SK-N-SH (cell line): ENCODE results near the gene BSCL2. TPM values are rescaled to one million over a fixed set of nuclear protein-coding genes. Genes with fewer than 3 reads are reported as not detected.

Source experiments
- CTCF ChIA-PET: fragments of 300-600, 350-600 bp; formaldehyde crosslinking; extraction: SDS; loops from one replicate; lab custom pipeline; 2021; lab: Yijun Ruan, JAX
- POLR2A ChIA-PET: fragments of 350-600 bp; sonication (Branson Sonifier 250); formaldehyde crosslinking; extraction: SDS; loops from one replicate; lab custom pipeline; 2020; ENCODE audit warnings: antibody characterized with exemption, inconsistent platforms; lab: Yijun Ruan, JAX
- DNase-seq: peaks from one replicate; pipeline ENCODE4 v3.0.0; 2012
- H2AFZ ChIP-seq: fragments of 200-600 bp; sonication (generic); 2 replicates; pipeline ENCODE4 v1.8.1; 2016; ENCODE audit warnings: antibody characterized with exemption, mild to moderate bottlenecking, low read depth
- H3F3A ChIP-seq: fragments of 200-600 bp; sonication (generic); replicated peaks from 2 replicates; pipeline ENCODE3; 2016; ENCODE audit warnings: antibody characterized with exemption, mild to moderate bottlenecking; ENCODE audit not compliant: insufficient read depth
- H3K27ac ChIP-seq, 2 experiments: fragments of 200-500 bp in 1 of 2; fragments of 200-600 bp in 1 of 2; sonication (Bioruptor generic) in 1 of 2; sonication (generic), shearing (Covaris generic) in 1 of 2; 2 replicates each; pipeline versions ENCODE4 v1.5.1 to v1.6.1; 2014 to 2016; ENCODE audit warnings: low read depth in 2 of 2, inconsistent platforms in 1 of 2, low read length in 1 of 2, mild to moderate bottlenecking in 1 of 2, mixed read lengths in 1 of 2
- H3K27me3 ChIP-seq: fragments of 200-600 bp; sonication (generic), shearing (Covaris generic); 2 replicates; pipeline ENCODE4 v1.6.1; 2016; ENCODE audit warnings: mixed run types; ENCODE audit not compliant: insufficient read depth
- H3K36me3 ChIP-seq, 2 experiments: fragments of 200-500 bp in 1 of 2; fragments of 200-600 bp in 1 of 2; sonication (Bioruptor generic) in 1 of 2; sonication (generic) in 1 of 2; replicated peaks in 1 of 2; 2 replicates each; pipeline versions ENCODE3 to v1.5.1; 2014 to 2016; ENCODE audit warnings: low read length in 1 of 2, mild to moderate bottlenecking in 1 of 2; ENCODE audit not compliant: insufficient read depth in 2 of 2, control insufficient read depth in 1 of 2
- H3K4me1 ChIP-seq, 2 experiments: fragments of 200-500 bp in 1 of 2; fragments of 200-600 bp in 1 of 2; sonication (Bioruptor generic) in 1 of 2; sonication (generic), shearing (Covaris generic) in 1 of 2; 2 replicates each; pipeline versions ENCODE4 v1.5.1 to v1.6.1; 2014 to 2016; ENCODE audit warnings: low read depth in 1 of 2, low read length in 1 of 2, mixed run types in 1 of 2; ENCODE audit not compliant: insufficient read depth in 2 of 2, control insufficient read depth in 1 of 2
- H3K4me2 ChIP-seq: fragments of 200-600 bp; sonication (generic), shearing (Covaris generic); 2 replicates; pipeline ENCODE4 v1.6.1; 2017; ENCODE audit warnings: mixed run types
- H3K4me3 ChIP-seq, 2 experiments: fragments of 200-500 bp in 1 of 2; fragments of 200-600 bp in 1 of 2; sonication (Bioruptor generic) in 1 of 2; sonication (generic), shearing (Covaris generic) in 1 of 2; 2 replicates each; pipeline versions ENCODE4 v1.5.1 to v1.8.1; 2014 to 2016; ENCODE audit warnings: low read depth in 2 of 2, inconsistent platforms in 1 of 2, low read length in 1 of 2, mild to moderate bottlenecking in 1 of 2, mixed read lengths in 1 of 2, moderate library complexity in 1 of 2
- H3K79me2 ChIP-seq: fragments of 200-600 bp; sonication (generic); 2 replicates; pipeline ENCODE4 v1.8.1; 2017; ENCODE audit warnings: mild to moderate bottlenecking; ENCODE audit not compliant: insufficient read depth
- H3K9ac ChIP-seq: fragments of 200-600 bp; sonication (generic); 2 replicates; pipeline ENCODE4 v1.6.1; 2017; ENCODE audit warnings: mixed run types
- H3K9me2 ChIP-seq: fragments of 200-600 bp; sonication (generic); 2 replicates; pipeline ENCODE4 v1.6.1; 2017; ENCODE audit warnings: mixed run types
- H3K9me3 ChIP-seq: fragments of 200-600 bp; sonication (generic); 2 replicates; pipeline ENCODE4 v1.6.1; 2017; ENCODE audit warnings: mixed run types, mild to moderate bottlenecking, moderate library complexity
- H4K20me1 ChIP-seq: fragments of 200-600 bp; sonication (generic); 2 replicates; pipeline ENCODE4 v1.6.1; 2017; ENCODE audit warnings: mild to moderate bottlenecking, mixed run types; ENCODE audit not compliant: insufficient read depth
- EP300 ChIP-seq, 2 experiments: IDR thresholded peaks; 2 replicates each; pipeline versions ENCODE4 v1.4.0 to v1.6.1; 2012; ENCODE audit warnings: borderline replicate concordance in 1 of 2, low read depth in 1 of 2, low read length in 1 of 2
- FOSL2 ChIP-seq: IDR thresholded peaks from 2 replicates; pipeline ENCODE4 v1.4.0; 2012; ENCODE audit warnings: low read depth, mild to moderate bottlenecking, moderate library complexity, borderline replicate concordance
- FOXJ3 ChIP-seq: sonication (generic); formaldehyde crosslinking; IDR thresholded peaks from 2 replicates; pipeline ENCODE4 v1.5.1; 2020; ENCODE audit warnings: mild to moderate bottlenecking, missing genetic modification reagents
- IRF3 ChIP-seq: fragments of 150-350 bp; IDR thresholded peaks from 2 replicates; pipeline ENCODE4 v1.6.1; 2016; ENCODE audit warnings: mild to moderate bottlenecking, low read depth, low read length
- MEF2A ChIP-seq: IDR thresholded peaks from 2 replicates; pipeline ENCODE4 v1.4.0; 2012; ENCODE audit warnings: low read depth, borderline replicate concordance
- MXI1 ChIP-seq: IDR thresholded peaks from 2 replicates; pipeline ENCODE4 v1.6.1; 2012; ENCODE audit warnings: mild to moderate bottlenecking, low read depth, low read length, improper control_type of control experiment
- NFIC ChIP-seq: IDR thresholded peaks from 2 replicates; pipeline ENCODE4 v1.4.0; 2012; ENCODE audit warnings: borderline replicate concordance
- NRF1 ChIP-seq: IDR thresholded peaks from 2 replicates; pipeline ENCODE4 v1.6.1; 2012; ENCODE audit warnings: low read depth, mild to moderate bottlenecking, low read length
- POLR2AphosphoS5 ChIP-seq: IDR thresholded peaks from 2 replicates; pipeline ENCODE4 v1.6.1; 2012; ENCODE audit warnings: low read depth, low read length
- RCOR1 ChIP-seq: fragments of 150-350 bp; IDR thresholded peaks from 2 replicates; pipeline ENCODE4 v1.6.1; 2017; ENCODE audit warnings: antibody characterized with exemption, low read length
- RFX5 ChIP-seq: IDR thresholded peaks from 2 replicates; pipeline ENCODE4 v1.6.1; 2012; ENCODE audit warnings: mild to moderate bottlenecking, improper control_type of control experiment, low read length
- SIN3A ChIP-seq: IDR thresholded peaks from 2 replicates; pipeline ENCODE4 v1.6.1; 2012; ENCODE audit warnings: low read depth, mild to moderate bottlenecking, low read length, moderate library complexity, borderline replicate concordance
- TAF1 ChIP-seq: IDR thresholded peaks from 2 replicates; pipeline ENCODE4 v1.6.1; 2012; ENCODE audit warnings: low read depth, mild to moderate bottlenecking, low read length, moderate library complexity, borderline replicate concordance
- TEAD4 ChIP-seq: IDR thresholded peaks from 2 replicates; pipeline ENCODE4 v1.4.0; 2012; ENCODE audit warnings: mild to moderate bottlenecking, borderline replicate concordance; ENCODE audit not compliant: insufficient read depth
- USF2 ChIP-seq: fragments of 150-350 bp; IDR thresholded peaks from 2 replicates; pipeline ENCODE4 v1.6.1; 2017; ENCODE audit warnings: antibody characterized with exemption, low read length, low read depth, borderline replicate concordance
- ZBTB33 ChIP-seq: IDR thresholded peaks from 2 replicates; pipeline ENCODE4 v1.4.0; 2012; ENCODE audit warnings: low read depth, borderline replicate concordance
- WGBS: methylation state at CpG from one replicate; pipeline ENCODE4 v1.1.6; 2017; ENCODE audit warnings: low lambda C conversion rate; 5-methylcytosine and 5-hydroxymethylcytosine counted together
- polyA plus RNA-seq, 3 experiments: library from polyadenylated mRNA; depleted of rRNA; stranded (reverse); fragments of >200 nt; gene quantifications; 2 replicates each; pipeline ENCODE4 v1.2.3, GENCODE V29; 2012
- TF ChIP-seq, protein P1 (sequence below): IDR thresholded peaks from 2 replicates; pipeline ENCODE4 v1.4.0; 2012; ENCODE audit warnings: low read depth, borderline replicate concordance
- TF ChIP-seq, protein P2 (sequence below): IDR thresholded peaks from 2 replicates; pipeline ENCODE4 v1.4.0; 2012; ENCODE audit warnings: low read depth
- TF ChIP-seq, protein P3 (sequence below): IDR thresholded peaks from 2 replicates; pipeline ENCODE4; 2012

Gene BSCL2
- polyA plus RNA-seq, 1 of the 3 experiments (the other 2 are of a cell fraction), result 81.5 TPM

DNA sequence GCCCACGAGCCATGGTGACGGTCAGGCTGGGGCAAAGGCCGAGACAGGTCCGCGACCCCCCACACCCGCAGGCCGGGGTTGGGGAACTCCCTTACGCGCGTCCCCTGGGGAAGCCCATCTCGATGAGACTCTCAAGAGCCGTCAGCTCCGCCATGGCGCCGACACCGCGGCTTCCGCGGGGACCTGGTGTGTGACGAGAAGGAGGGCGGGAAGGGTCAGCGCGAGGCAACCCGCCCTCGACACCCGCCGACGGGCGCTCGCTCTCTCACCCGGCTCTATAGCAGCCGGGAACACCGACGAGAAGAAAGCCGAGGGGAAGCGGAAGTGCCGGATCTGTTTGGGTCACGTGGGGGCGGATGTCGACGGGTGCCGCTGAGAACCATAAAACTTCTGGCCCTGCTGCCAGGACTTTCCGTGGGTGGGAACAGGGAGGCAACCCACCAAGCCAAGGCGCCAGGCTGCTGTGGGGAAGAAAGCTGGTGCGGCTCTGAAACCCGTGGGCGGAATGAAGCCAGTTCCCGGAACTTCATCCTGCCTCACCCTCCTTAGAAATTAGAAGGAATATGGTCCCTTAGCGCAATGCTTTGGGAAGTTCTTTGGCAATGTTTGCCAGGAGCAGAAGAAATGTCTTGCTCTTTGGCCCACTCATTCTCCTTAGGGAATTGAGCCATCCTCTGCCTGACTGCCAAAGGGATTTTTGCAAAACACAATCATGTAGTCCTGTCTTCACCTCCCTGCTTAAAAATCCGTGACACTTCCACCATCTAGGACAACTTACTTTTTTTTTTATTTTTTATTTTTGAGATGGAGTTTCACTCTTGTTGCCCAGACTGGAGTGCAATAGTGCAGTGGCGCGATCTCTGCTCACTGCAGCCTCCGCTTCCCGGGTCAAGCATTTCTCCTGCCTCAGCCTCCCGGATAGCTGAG is 28.2 kb downstream of the BSCL2 start, which contains the start of gene UBXN1 (continued):
- TF ChIP-seq IRF3 (no peak), MEF2A (no peak), USF2 (peak; percentile 90), POLR2AphosphoS5 (peak; percentile 87), FOSL2 (no peak), RFX5 (no peak)
- TF ChIP-seq, all 33 proteins: peak for 19

- H3K4me3 ChIP-seq, result peak overlapping the region; percentile 79 to 98
- 2% methylated on average over 8 of the region's 16 CpGs for WGBS
- no peaks in the 10 kb centered on the region for H4K20me1 ChIP-seq
- H3K27ac ChIP-seq, result peak overlapping the region in 1 of 2 experiments; percentile 70; a peak in 2 of 4 replicates
- peaks cover 38% of the 10 kb centered on the region for H3F3A ChIP-seq
- H3K4me1 ChIP-seq, result peaks cover 11 to 15% of the 10 kb centered on the region in 2 experiments; a peak in 3 of 4 replicates
- TF ChIP-seq NFIC, result no peak
- no peak for TF ChIP-seq MEF2A
- no peak for TF ChIP-seq USF2
- no peak for TF ChIP-seq FOSL2
- TF ChIP-seq, protein P1, sequence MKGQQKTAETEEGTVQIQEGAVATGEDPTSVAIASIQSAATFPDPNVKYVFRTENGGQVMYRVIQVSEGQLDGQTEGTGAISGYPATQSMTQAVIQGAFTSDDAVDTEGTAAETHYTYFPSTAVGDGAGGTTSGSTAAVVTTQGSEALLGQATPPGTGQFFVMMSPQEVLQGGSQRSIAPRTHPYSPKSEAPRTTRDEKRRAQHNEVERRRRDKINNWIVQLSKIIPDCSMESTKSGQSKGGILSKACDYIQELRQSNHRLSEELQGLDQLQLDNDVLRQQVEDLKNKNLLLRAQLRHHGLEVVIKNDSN, result no peak
- TF ChIP-seq, protein P2, sequence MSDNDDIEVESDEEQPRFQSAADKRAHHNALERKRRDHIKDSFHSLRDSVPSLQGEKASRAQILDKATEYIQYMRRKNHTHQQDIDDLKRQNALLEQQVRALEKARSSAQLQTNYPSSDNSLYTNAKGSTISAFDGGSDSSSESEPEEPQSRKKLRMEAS, result no peak
- no peak for TF ChIP-seq NRF1
- TF ChIP-seq SIN3A, result no peak
- no peak for TF ChIP-seq ZBTB33
- TF ChIP-seq FOXJ3 (CRISPR knock-in tag), result no peak
- TF ChIP-seq MXI1, result no peak
- TF ChIP-seq EP300 (IDR thresholded peaks at IDR 0.05; ENCODE audit: borderline replicate concordance in 1 of 2, low read depth in 1 of 2, low read length in 1 of 2), result no peak
- no peak for TF ChIP-seq TAF1
- TF ChIP-seq RCOR1, result no peak
- TF ChIP-seq, protein P3, sequence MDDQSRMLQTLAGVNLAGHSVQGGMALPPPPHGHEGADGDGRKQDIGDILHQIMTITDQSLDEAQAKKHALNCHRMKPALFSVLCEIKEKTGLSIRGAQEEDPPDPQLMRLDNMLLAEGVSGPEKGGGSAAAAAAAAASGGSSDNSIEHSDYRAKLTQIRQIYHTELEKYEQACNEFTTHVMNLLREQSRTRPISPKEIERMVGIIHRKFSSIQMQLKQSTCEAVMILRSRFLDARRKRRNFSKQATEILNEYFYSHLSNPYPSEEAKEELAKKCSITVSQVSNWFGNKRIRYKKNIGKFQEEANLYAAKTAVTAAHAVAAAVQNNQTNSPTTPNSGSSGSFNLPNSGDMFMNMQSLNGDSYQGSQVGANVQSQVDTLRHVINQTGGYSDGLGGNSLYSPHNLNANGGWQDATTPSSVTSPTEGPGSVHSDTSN, result no peak
- no peak for TF ChIP-seq TEAD4
- TF ChIP-seq, all 33 proteins: peak for 0
- Histone ChIP-seq H3K27me3 (no peaks in the 10 kb centered on the region), H3K4me2 (peak overlapping the region; percentile 96), H3K9ac (peak overlapping the region; percentile 96), H3K36me3 (peaks cover 19 to 26% of the 10 kb centered on the region in 2 experiments), H2AFZ (peak overlapping the region; percentile 82; the same call in 1 of the 2 replicates), H3K9me3 (no peaks in the 10 kb centered on the region), H3K79me2 (peaks cover 55% of the 10 kb centered on the region), H3K9me2 (no peaks in the 10 kb centered on the region)
- ChIA-PET POLR2A (interaction anchor here (1.3 kb wide), 1 partner anchor 13 kb away, joined by 9 read pairs; the partner anchor contains the start of genes C11orf98 and CSKMT), CTCF (interaction anchor here (3.3 to 3.7 kb wide), 2 partner anchors 14 to 16 kb away, joined by 14 to 31 read pairs; no protein-coding TSS in a partner anchor)
- DNase-seq, result no peak
These were observed 28.8 kb downstream of the BSCL2 start for GRCh38 chr11:62678433-62678769.
